H9 (cell line): Measurements from ENCODE around the gene TDRD9. TPM values are rescaled to one million over a fixed set of nuclear protein-coding genes. Genes with fewer than 3 reads are reported as not detected.

Experiments used
- DNase-seq: peaks from one replicate; pipeline ENCODE4 v3.0.0-alpha.2; 2017
- H2AFZ ChIP-seq: one replicate; pipeline ENCODE4 v1.6.1; 2013; ENCODE audit warnings: mild to moderate bottlenecking, low read length, control low read depth, moderate library complexity
- H2AK5ac ChIP-seq: 2 replicates; pipeline ENCODE4 v1.6.1; 2013; ENCODE audit warnings: low read length, control low read depth, mixed read lengths; ENCODE audit not compliant: insufficient read length
- H2BK120ac ChIP-seq: one replicate; pipeline ENCODE4 v1.6.1; 2013; ENCODE audit warnings: low read depth, mild to moderate bottlenecking, low read length, control low read depth, inconsistent platforms; ENCODE audit not compliant: poor library complexity, severe bottlenecking
- H2BK12ac ChIP-seq: 2 replicates; pipeline ENCODE4 v1.6.1; 2013; ENCODE audit warnings: low read length, control low read depth, mixed read lengths, low read depth; ENCODE audit not compliant: insufficient read length
- H2BK15ac ChIP-seq: 2 replicates; pipeline ENCODE4 v1.6.1; 2013; ENCODE audit warnings: low read depth, low read length, control low read depth
- H2BK20ac ChIP-seq: one replicate; pipeline ENCODE4 v1.6.1; 2013; ENCODE audit warnings: low read depth, mild to moderate bottlenecking, low read length, control low read depth, inconsistent platforms; ENCODE audit not compliant: poor library complexity, severe bottlenecking
- H2BK5ac ChIP-seq: 2 replicates; pipeline ENCODE4 v1.6.1; 2013; ENCODE audit warnings: low read length, control low read depth, mixed read lengths; ENCODE audit not compliant: insufficient read length
- H3K14ac ChIP-seq: 2 replicates; pipeline ENCODE4 v1.6.1; 2013; ENCODE audit warnings: low read length, control low read depth; ENCODE audit not compliant: insufficient read depth
- H3K18ac ChIP-seq: 2 replicates; pipeline ENCODE4 v1.6.1; 2013; ENCODE audit warnings: low read depth, mild to moderate bottlenecking, mixed read lengths, low read length, control low read depth; ENCODE audit not compliant: insufficient read length
- H3K23ac ChIP-seq: 2 replicates; pipeline ENCODE4 v1.6.1; 2013; ENCODE audit warnings: low read length, control low read depth, mixed read lengths, low read depth; ENCODE audit not compliant: insufficient read length
- H3K23me2 ChIP-seq: 2 replicates; pipeline ENCODE4 v1.6.1; 2013; ENCODE audit warnings: low read depth, mild to moderate bottlenecking, mixed read lengths, low read length, control low read depth; ENCODE audit not compliant: insufficient read length, poor library complexity, severe bottlenecking
- H3K27ac ChIP-seq: 2 replicates; pipeline ENCODE4 v1.5.1; 2013; ENCODE audit warnings: low read length, control low read depth, mixed read lengths, low read depth; ENCODE audit not compliant: insufficient read length
- H3K27me3 ChIP-seq: 2 replicates; pipeline ENCODE4 v1.6.1; 2013; ENCODE audit warnings: low read length, control low read depth, inconsistent platforms; ENCODE audit not compliant: insufficient read depth
- H3K4ac ChIP-seq: 2 replicates; pipeline ENCODE4 v1.6.1; 2013; ENCODE audit warnings: low read depth, mild to moderate bottlenecking, control low read depth, inconsistent platforms, low read length, moderate library complexity
- H3K4me1 ChIP-seq: 2 replicates; pipeline ENCODE4 v1.6.1; 2013; ENCODE audit warnings: low read length, control low read depth, inconsistent platforms; ENCODE audit not compliant: insufficient read depth
- H3K4me2 ChIP-seq: 2 replicates; pipeline ENCODE4 v1.6.1; 2013; ENCODE audit warnings: low read length, control low read depth, mixed read lengths; ENCODE audit not compliant: insufficient read length, insufficient read depth
- H3K56ac ChIP-seq: 2 replicates; pipeline ENCODE4 v1.6.1; 2013; ENCODE audit warnings: low read depth, mild to moderate bottlenecking, mixed read lengths, low read length, control low read depth; ENCODE audit not compliant: insufficient read length
- H3K79me1 ChIP-seq: 2 replicates; pipeline ENCODE4 v1.6.1; 2013; ENCODE audit warnings: low read depth, mild to moderate bottlenecking, moderate library complexity, low read length, control low read depth, inconsistent platforms; ENCODE audit not compliant: insufficient read depth, poor library complexity, severe bottlenecking
- H3K79me2 ChIP-seq: 2 replicates; pipeline ENCODE4 v1.6.1; 2013; ENCODE audit warnings: low read length, control low read depth, inconsistent platforms; ENCODE audit not compliant: insufficient read depth
- H3K9ac ChIP-seq: 2 replicates; pipeline ENCODE4 v1.6.1; 2013; ENCODE audit warnings: low read length, control low read depth, mixed read lengths; ENCODE audit not compliant: insufficient read length; ENCODE audit errors: extremely low read depth
- H3K9me3 ChIP-seq: one replicate; pipeline ENCODE4 v1.6.1; 2013; ENCODE audit warnings: low read depth, low read length, inconsistent platforms; ENCODE audit not compliant: control insufficient read depth
- H3T11ph ChIP-seq: one replicate; pipeline ENCODE4 v1.6.1; 2013; ENCODE audit warnings: mild to moderate bottlenecking, low read length, control low read depth, inconsistent platforms
- H4K20me1 ChIP-seq: one replicate; pipeline ENCODE4 v1.6.1; 2013; ENCODE audit not compliant: control insufficient read depth, insufficient read length, insufficient read depth
- H4K5ac ChIP-seq: 2 replicates; pipeline ENCODE4 v1.6.1; 2013; ENCODE audit warnings: low read depth, mild to moderate bottlenecking, mixed read lengths, low read length, control low read depth; ENCODE audit not compliant: insufficient read length
- H4K8ac ChIP-seq: replicated peaks from 2 replicates; pipeline ENCODE4 v1.6.1; 2013; ENCODE audit warnings: low read length, control low read depth, mixed read lengths, low read depth; ENCODE audit not compliant: insufficient read length
- H4K91ac ChIP-seq: 2 replicates; pipeline ENCODE4 v1.6.1; 2013; ENCODE audit warnings: low read depth, mild to moderate bottlenecking, moderate library complexity, mixed read lengths, low read length, control low read depth; ENCODE audit not compliant: insufficient read length
- H3K27ac Mint-ChIP-seq, 3 experiments: 2 replicates in 2 of 3; 3 replicates in 1 of 3; pipeline ENCODE4 v1.8.0; 2020 to 2021; ENCODE audit warnings: mixed read lengths in 3 of 3, mild to moderate bottlenecking in 1 of 3, moderate library complexity in 1 of 3
- H3K27me3 Mint-ChIP-seq: 2 replicates; pipeline ENCODE4 v1.8.0; 2021; ENCODE audit warnings: low read depth, mild to moderate bottlenecking, moderate library complexity, mixed read lengths
- H3K36me3 Mint-ChIP-seq, 3 experiments: 2 replicates in 2 of 3; 3 replicates in 1 of 3; pipeline ENCODE4 v1.8.0; 2020 to 2021; ENCODE audit warnings: low read depth in 3 of 3, mixed read lengths in 3 of 3; ENCODE audit not compliant: insufficient read depth in 1 of 3
- H3K4me1 Mint-ChIP-seq, 2 experiments: 2 replicates each; pipeline ENCODE4 v1.8.0; 2020; ENCODE audit warnings: mixed read lengths in 2 of 2
- H3K4me3 Mint-ChIP-seq, 2 experiments: 2 replicates in 1 of 2; 3 replicates in 1 of 2; pipeline ENCODE4 v1.8.0; 2020 to 2021; ENCODE audit warnings: mild to moderate bottlenecking in 2 of 2, mixed read lengths in 2 of 2, moderate library complexity in 1 of 2
- H3K9me3 Mint-ChIP-seq, 2 experiments: 2 replicates in 1 of 2; 3 replicates in 1 of 2; pipeline ENCODE4 v1.8.0; 2020; ENCODE audit warnings: mild to moderate bottlenecking in 2 of 2, mixed read lengths in 2 of 2, moderate library complexity in 1 of 2
- WGBS: extraction: QIAGEN DNeasy Blood & Tissue Kit; methylation state at CpG from one replicate; pipeline ENCODE4 v1.1.7; 2013; ENCODE audit warnings: missing lambda C conversion rate, low lambda C conversion rate, mixed read lengths; ENCODE audit not compliant: insufficient read length; ENCODE audit errors: extremely low coverage; 5-methylcytosine and 5-hydroxymethylcytosine counted together
- total RNA-seq: library from RNA; stranded (reverse); gene quantifications from 2 replicates; pipeline ENCODE4 v1.2.1, GENCODE V29; 2021
- TF ChIP-seq, protein P1 (sequence below): fragments of 200-600 bp; sonication (generic); conservative IDR thresholded peaks from 3 replicates; pipeline ENCODE4 v1.8.0; 2021; ENCODE audit warnings: antibody characterized with exemption, mild to moderate bottlenecking

Gene TDRD9
- total RNA-seq, 1 experiment from 2014 or later = not detected

DNA sequence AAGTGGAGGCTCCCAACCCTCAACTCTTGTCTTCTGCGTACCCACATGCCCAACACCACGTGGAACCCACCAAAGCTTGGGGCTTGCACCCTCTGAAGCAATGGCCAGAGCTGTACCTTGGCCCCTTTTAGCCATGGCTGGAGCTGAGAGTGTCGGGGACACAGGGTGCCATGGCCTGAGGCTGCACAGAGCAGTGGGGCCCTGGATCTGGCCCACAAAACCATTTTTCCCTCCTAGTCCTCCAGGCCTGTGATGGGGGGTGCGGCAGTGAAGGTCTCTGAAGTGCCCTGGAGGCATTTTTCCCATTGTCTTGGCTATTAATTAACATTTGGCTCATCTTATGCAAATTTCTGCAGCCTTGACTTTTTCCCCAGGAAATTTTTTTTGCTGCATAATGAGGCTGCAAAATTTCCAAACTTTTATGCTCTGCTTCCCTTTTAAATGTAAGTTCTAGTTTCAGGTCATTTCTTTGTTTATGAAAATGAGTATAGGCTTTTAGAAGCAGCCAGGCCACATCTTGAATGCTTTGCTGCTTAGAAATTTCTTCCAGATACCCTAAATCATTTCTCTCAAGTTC is 138.6 kb downstream of the TDRD9 start:
- Histone ChIP-seq H3K4me2 (no peak overlapping the region), H4K8ac (no peak overlapping the region), H3K56ac (no peak overlapping the region), H2BK20ac (no peak overlapping the region), H2BK5ac (no peak overlapping the region), H2BK120ac (no peak overlapping the region), H3K18ac (no peak overlapping the region), H3K4ac (no peak overlapping the region), H3T11ph (no peak overlapping the region), H2BK15ac (no peak overlapping the region), H4K91ac (no peak overlapping the region), H4K5ac (no peak overlapping the region), H3K14ac (no peak overlapping the region), H3K27me3 (no peaks in the 10 kb centered on the region), H3K79me1 (no peaks in the 10 kb centered on the region), H3K23me2 (peaks cover 3% of the 10 kb centered on the region), H2BK12ac (no peak overlapping the region), H2AFZ (no peak overlapping the region), H2AK5ac (no peak overlapping the region), H3K23ac (no peak overlapping the region), H3K79me2 (no peaks in the 10 kb centered on the region), H3K9ac (no peak overlapping the region), H3K4me1 (no peaks in the 10 kb centered on the region), H4K20me1 (no peaks in the 10 kb centered on the region), H3K9me3 (no peaks in the 10 kb centered on the region), H3K27ac (no peak overlapping the region)
- DNase-seq = no peak
- no peak overlapping the region for H3K4me3 Mint-ChIP-seq
- H3K27me3 Mint-ChIP-seq = peaks cover 35% of the 10 kb centered on the region
- peaks cover 1 to 14% (median 7%) of the 10 kb centered on the region in 3 experiments; a peak in 4 of 7 replicates for H3K36me3 Mint-ChIP-seq
- no CpG with 5 or more reads among the region's 4 CpGs for WGBS
- TF ChIP-seq, protein P1, sequence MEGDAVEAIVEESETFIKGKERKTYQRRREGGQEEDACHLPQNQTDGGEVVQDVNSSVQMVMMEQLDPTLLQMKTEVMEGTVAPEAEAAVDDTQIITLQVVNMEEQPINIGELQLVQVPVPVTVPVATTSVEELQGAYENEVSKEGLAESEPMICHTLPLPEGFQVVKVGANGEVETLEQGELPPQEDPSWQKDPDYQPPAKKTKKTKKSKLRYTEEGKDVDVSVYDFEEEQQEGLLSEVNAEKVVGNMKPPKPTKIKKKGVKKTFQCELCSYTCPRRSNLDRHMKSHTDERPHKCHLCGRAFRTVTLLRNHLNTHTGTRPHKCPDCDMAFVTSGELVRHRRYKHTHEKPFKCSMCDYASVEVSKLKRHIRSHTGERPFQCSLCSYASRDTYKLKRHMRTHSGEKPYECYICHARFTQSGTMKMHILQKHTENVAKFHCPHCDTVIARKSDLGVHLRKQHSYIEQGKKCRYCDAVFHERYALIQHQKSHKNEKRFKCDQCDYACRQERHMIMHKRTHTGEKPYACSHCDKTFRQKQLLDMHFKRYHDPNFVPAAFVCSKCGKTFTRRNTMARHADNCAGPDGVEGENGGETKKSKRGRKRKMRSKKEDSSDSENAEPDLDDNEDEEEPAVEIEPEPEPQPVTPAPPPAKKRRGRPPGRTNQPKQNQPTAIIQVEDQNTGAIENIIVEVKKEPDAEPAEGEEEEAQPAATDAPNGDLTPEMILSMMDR = no peak
- H3K4me1 Mint-ChIP-seq = no peaks in the 10 kb centered on the region
- no peak overlapping the region for H3K27ac Mint-ChIP-seq
- peaks cover 34 to 48% of the 10 kb centered on the region in 2 experiments for H3K9me3 Mint-ChIP-seq
